NCI-H2171 treated with DMSO at 0.1 percent for 48 hours (cell line): ENCODE results near the gene MOCOS.
"Not testable (repeated sequence)": the region's sequence is repeated elsewhere in the genome, so short reads cannot be mapped to it uniquely, and the experiment has no call there.

ENCODE experiments used
- DNase-seq: peaks from one replicate; lab custom pipeline; 2025; lab: John Stamatoyannopoulos, UW

MOCOS gene

GRCh38 chr18:36187193-36187825 is at the start of gene MOCOS:
Gene MOCOS (plus strand): TSS chr18:36187497. CDS start chr18:36187540, 43 bp downstream.
- no peak for DNase-seq

GRCh38 chr18:36139245-36139644 is 48.1 kb upstream of the MOCOS start:
- peak; percentile 82 for DNase-seq

DNA sequence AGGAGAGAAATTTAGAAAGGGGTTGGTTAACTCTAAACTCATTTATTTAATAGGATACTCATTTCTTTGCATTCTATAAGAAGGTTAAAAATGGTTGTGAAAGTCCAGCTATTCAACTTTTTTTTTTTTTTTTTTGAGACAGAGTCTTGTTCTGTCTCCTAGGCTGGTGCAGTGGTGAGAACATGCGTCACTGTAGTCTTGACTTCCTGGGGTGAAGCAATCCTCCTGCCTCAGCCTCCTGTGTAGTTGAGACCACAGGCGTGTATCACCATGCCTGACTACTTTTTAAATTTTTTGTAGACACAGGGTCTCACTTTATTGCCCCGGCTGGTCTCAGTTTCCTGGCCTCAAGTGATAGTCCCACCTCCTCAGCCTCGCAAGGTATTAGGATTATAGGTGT is 45.7 kb upstream of the MOCOS start:
- no peak for DNase-seq

GRCh38 chr18:36142751-36143150 is 44.5 kb upstream of the MOCOS start:
- no peak for DNase-seq

- DNase-seq, result no peak
Measured at GRCh38 chr18:36143391-36143790, 43.9 kb upstream of the MOCOS start.

DNA sequence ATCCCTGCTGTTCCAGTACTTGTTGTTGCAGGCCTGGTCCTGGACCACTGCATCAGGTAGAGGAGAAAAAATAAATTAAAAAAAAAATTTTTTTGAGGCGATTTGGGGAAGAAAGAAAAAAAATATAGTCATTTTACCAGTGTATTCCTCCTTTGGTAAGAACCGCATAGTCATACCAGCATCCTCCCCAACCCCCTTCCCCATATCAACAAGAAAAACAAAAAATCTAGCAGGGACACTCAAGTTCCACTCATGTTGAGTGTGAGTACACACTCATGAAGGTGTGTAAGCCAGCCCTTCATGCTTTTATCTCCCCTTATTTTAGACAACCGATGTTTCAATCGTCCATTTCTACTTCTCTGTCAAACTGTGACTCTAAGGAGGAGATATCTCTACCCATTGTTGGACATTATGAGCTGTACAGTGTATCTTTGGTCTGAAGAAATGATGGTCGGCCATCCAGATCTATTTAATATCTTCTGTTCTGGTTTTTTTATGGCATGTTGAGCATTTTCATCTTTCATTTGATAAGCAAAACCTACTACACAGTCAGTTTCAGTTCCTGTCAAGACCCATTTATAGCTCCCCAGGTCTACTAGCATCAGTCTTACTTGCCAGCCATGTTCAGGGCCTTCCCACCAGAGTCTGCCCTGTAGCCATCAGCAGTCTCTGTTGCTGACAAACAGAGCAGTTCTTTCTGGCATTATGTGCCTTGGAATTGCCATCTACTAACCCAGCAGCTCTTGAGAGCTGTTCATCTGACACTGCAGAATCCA is 37.6 kb upstream of the MOCOS start:
- DNase-seq, result no peak

DNA sequence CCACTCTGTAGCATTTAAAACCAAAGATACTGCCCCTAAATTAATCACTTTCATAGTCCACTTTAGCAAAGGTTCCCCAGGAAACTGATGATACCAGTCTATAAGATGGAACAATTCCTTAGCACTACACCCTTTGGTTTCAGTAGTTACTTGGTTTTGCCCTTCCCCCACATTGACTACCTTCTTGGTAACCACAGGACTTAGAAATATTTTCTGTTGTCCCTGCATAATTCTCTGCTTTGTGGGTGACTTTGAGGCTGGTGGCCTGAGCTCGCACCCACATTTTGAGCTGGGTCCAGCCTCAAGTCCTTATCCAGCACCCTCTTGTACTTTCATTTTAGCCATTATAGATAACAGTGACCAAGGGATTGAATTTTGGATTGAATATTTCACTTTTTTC is 34.5 kb upstream of the MOCOS start:
- DNase-seq, result no peak

DNA sequence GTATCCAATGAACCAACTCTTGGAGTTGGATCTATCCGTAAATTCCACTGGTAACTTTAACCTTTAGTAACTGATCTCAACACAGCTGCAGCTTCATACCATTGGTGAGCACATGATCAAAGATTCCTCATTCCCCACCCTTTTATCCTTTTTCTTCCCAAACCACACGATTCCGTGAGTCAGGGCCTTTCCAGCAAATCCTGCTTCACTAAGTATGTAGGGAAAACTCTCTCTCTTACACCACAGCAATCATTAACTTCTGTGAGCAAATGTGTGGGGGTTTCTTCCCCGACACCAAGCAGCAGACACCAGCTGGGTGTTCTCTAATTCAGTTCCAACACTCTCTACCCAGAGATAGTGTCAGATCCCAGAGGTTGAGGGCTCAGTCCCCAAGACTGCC is 34.1 kb upstream of the MOCOS start:
- no peak for DNase-seq

- no peak for DNase-seq
Measured at GRCh38 chr18:36153771-36154170, 33.5 kb upstream of the MOCOS start.

DNA sequence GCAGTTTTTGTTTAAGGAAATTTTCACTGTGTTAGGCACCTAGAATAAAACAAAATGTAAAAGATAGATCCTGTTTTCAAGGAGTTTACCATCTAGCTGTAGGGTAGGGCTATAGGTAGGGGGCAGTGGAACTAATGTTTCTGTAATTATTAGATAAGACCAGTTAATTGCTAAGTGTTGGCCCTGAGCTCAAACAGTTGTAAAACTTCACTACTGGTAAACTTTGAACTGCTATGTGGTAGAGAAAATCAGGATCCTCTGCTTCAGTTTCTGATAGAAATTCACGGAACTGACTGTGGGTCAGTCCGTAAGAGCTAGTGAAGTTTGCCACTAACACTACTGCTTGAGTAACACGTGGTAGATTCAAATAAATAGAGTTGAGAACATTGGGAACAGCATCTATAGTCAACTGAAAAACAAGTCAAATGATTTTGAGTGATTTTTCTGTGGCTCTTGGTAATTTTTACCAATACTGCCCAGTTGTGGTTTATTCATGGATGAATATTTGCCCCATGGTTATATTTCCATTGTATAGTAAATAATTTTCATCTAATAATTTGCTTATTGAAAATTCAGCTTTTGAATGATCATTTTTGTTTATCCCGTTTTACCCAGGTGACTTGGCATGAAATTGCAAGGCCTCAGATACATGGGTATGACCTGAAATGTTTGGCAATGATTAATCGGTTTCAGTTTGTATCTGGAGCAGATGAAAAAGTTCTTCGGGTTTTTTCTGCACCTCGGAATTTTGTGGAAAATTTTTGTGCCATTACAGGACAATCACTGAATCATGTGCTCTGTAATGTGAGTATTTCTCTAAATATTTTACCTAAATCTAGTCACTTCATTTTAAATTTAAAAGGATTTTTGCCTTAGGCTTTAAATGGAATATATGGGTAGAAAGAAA is 31.2 kb upstream of the MOCOS start:
- no peak for DNase-seq

DNA sequence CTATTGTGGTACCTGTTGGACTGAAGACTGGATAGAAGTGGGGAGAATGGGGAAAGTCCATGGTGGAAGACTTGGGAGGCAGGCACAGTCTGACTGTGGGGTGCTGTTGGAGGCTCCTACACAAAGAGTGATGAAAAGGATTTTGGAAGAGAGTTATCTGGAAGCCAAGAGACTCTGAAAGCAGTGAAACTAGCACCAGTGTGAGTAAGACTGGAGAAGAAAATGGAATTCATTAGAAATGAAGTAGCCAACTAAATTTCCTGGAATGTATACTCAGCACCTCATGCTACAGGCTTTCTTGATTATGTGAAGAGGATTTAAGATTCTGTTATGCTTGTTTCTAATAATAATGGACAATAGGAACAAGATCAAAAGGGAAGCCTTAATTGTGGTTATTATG is 29.9 kb upstream of the MOCOS start:
- DNase-seq, result no peak

- DNase-seq, result no peak
Measured at GRCh38 chr18:36158266-36158867, 28.9 kb upstream of the MOCOS start.

DNA sequence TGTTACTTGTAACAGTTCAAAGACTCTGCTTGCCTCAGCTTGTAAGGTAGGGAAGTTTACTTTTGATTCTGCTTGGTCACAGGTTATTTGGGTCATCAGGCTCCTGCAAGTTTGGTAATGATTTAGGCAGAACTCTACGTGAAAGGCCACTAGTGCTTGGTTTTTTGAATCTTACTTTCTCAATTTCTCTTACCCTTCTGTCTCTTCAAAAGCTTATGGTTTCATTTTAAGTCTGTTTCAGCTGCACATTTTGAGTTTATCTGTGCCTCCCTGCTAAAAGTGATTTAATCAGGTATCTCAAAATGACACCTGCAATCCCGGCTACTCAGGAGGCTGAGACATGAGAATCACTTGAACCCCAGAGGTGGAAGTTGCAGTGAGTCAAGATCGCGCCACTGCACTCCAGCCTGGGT is 26.3 kb upstream of the MOCOS start:
- DNase-seq, result no peak

- peak; percentile 55 for DNase-seq
Measured at GRCh38 chr18:36162981-36163380, 24.3 kb upstream of the MOCOS start.

DNA sequence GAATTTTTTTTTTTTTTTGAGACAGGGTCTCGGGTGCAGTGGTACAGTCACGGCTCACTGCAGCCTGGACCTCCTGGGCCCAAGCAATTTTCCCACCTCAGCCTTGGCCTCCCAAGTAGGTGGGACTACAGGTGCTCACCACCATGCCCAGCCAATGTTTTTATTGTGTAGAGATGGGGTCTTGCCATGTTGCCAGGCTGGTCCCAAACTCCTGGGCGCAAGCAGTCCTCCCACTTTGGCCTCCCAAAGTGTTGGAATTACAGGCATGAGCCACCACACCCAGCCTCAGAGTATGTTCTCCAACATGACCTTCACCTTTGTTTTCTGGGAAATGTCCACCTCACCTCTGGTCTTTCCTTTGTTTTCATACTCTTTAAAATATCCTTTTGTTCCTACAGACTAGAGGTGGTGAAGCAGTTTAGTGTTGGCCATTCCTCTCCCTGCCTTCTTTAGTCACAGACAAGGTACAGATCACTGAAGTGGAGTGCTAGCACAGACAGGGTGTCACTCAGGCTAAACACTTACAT is 19.5 kb upstream of the MOCOS start:
- no peak for DNase-seq

- not testable (repeated sequence) for DNase-seq
Measured at GRCh38 chr18:36168296-36168695, 19.0 kb upstream of the MOCOS start.

DNA sequence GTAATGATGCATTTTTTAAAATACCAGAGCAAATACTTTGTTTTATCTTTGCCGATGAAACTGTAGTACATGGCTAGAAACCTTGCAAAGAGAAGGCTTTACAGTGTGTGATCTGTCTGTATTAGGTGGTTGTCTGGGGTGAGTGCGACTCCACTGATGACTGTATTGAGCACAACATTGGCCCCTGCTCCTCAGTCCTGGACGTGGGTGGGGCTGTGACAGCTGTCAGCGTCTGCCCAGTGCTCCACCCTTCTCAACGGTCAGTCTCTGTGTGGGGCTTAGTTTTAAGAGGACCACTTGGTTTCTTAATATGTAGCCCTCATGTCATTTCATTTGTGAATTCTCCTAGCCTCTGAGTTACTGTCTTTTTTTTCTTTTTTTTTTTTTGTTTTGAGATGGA is 17.4 kb upstream of the MOCOS start:
- DNase-seq, result no peak

DNA sequence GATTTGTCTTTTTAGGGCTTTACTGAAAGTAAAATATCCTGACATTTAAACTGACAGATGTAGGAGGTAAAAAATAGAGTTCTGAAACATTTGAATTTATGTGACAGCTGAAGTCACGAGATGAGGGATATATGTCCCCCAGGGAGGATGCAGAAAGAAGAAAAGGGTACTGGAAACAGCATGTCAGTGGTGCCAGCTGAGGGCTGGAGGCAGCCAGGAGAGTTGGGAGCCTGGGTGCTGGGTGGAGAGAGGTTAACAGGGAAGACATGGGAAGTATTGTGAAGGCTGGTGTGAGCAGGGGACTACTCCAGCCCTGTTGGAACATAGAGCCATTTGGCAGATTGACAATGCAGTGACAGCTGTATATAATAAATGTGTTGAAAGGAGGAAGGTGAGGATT is 11.8 kb upstream of the MOCOS start:
- no peak for DNase-seq

- DNase-seq, result no peak
Measured at GRCh38 chr18:36176177-36176584, 11.1 kb upstream of the MOCOS start.

GRCh38 chr18:36176711-36177110 is 10.6 kb upstream of the MOCOS start:
- no peak for DNase-seq

- DNase-seq, result no peak
Measured at GRCh38 chr18:36177913-36178312, 9.4 kb upstream of the MOCOS start.
